GM18498 (cell line): ENCODE data around the gene SMPD3.

Experiments used
- ATAC-seq: cut with Tn5 transposase; IDR thresholded peaks from one replicate; pipeline ENCODE4 v1.9.1; 2021; ENCODE audit warnings: mild to moderate bottlenecking, moderate library complexity; ENCODE audit not compliant: unreplicated experiment

SMPD3 gene

DNA sequence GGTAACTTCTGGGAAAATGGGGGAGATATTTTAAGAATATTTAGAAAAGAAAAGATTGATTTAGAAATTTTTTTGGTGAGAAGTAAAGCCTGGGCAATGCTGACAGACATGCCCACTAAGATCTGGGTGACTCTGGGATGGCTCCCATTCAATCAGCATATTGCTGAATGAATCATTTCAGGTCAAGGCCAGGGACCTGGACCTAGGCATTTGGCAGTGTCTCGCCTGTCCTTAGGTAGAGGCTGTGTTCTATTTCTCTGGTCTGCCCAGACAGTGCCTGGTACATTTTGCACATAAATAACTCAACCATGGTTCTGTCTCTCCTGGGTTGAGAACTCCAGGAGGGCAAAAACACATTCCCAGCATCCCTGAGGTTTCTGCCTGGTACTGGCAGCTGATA lies 39.9 kb downstream of the SMPD3 start:
- no peak for ATAC-seq

DNA sequence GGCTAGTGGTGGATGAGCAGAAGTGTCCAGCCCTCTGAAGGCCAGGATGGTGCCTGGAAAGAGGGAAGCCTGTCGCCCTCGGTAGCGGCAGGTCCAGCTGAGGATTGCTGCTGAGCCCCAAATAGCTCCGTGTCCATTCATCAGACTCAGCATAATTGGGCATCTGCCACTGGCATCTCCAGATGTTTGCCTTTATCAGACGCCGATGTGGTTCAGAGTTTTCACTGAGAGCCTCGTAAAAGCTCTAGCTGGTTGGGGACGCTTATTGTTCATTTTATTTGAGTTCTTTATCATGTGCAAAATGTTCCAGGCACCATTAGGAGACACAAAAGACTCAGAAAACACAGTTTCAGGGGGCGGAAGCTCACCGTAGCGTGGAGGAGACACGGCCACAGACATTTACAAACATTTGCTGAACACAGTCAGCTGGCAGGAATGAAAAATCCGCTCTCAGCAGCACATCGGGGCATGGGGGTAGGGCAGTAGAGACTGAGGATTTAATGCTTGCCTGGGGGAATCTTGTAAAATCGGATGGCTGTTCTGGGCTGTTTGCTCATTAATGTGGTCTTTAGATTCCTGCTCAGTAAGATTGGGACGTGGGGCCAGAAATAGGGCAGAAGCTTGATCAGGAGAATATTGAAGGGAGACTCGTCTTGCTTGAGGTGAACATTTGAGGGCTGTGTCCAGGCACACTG lies 41.7 kb downstream of the SMPD3 start:
- ATAC-seq = no peak

DNA sequence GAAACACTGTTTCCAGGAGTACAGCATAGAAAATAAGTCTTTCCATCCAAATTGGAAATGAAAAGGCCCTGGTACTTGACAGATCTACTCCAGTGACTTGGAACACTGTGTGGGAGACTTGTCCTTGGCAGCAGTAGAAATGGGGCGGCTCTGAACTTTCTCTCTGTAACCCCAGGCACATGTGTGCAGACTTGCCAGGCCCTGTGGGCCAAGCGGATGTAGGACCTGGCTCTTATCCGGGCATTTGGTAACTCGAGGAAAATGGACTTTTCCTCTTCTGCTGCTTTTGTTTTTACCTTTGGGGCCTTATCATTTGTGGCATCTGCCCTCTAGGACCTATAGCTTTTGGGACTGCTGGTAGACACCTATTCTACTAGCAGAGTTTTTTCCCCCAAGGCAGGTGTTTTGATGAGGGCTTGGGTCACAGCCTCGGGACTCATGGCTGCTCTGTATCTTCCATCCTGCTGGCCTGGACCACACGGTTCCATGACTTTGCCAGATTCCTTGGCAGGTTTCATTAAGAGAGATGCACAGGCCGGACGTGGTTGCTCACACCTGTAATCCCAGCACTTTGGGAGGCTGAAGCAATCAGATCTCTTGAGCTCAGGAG lies 43.5 kb downstream of the SMPD3 start:
- no peak for ATAC-seq

DNA sequence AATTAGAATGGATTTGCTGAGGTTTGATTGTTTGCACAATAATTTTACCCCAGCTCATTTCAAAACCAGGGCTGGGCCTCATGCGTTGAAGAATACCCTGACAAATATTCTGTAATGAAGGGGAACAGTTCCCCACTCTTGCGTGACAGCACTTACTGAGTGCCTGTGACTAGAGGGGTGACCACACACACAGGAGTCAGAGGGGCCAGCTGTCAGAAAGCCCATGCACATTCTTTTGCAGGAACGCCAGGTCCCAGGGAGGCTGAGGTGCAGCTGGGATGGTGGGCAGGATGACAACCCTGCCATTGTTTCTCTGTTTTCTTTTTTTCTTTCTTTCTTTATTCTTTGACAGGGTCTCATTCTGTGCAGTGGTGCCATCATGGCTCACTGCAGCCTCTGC lies 44.6 kb downstream of the SMPD3 start:
- no peak for ATAC-seq

GRCh38 chr16:68403177-68403576 lies 45.1 kb downstream of the SMPD3 start:
- ATAC-seq = no peak

GRCh38 chr16:68402748-68403040 lies 45.6 kb downstream of the SMPD3 start:
- no peak for ATAC-seq

DNA sequence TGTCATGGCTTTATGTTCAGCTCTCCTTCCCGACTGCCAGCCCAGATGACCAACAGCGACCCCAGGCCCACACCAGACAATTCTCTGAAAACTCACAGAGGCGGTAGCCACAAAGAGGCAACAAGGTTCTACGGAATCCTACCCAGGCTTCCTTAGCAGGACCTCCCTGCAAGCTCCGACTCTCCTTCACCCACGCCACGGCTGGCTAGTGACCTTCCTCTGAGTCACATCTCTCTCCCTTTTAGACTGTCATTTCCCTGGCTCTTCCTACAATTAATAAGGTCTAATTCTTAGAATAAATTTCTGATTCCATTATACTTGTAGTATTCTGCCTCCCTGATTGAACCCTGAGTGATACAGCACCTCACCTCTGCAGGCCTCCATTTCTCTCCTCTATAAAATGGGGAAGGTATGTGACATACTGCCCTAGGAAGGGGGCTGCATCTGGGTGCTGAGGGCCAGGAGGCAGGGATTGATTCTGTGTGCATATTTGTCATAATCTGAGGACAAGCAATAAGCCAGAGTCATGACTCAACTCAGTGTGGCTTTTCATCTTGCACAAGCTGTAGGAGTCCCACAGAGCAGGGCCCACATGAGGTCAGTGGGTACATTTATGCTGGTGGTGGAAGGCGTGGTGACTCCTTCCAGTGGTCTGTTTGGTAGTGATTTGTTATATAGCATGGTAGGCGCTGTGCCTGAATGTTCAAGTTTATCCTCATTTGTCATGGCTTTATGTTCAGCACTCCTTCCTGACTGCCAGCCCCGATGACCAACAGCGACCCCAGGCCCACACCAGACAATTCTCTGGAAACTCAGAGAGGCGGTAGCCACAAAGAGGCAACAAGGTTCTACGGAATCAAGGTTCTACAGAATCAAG lies 46.2 kb downstream of the SMPD3 start:
- no peak for ATAC-seq

DNA sequence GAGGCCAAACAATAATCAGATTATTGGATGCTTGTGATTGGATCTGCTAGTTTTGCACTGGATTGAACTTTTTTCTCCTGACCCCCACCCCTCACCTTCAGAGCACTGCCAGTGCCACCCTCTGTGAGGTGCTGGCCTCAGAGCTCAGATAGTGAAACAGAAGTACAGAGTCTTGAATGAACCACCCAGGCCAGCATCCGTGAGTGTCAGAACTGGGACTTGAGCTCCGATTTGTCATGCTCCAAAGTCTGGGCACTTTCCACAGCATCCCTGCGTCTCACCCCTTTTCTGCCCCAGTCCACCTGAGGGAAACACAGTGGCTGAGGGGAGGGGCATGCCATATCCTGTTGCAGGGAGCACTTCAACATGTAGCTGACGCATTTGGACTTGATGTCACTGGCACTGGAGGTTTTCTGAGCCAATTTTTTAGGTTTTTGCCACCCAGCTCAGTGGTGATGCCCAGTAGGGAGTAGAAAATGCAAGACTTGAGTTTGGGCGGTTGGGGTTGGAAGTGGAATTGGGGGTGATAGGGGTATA lies 47.3 kb downstream of the SMPD3 start:
- ATAC-seq = no peak

DNA sequence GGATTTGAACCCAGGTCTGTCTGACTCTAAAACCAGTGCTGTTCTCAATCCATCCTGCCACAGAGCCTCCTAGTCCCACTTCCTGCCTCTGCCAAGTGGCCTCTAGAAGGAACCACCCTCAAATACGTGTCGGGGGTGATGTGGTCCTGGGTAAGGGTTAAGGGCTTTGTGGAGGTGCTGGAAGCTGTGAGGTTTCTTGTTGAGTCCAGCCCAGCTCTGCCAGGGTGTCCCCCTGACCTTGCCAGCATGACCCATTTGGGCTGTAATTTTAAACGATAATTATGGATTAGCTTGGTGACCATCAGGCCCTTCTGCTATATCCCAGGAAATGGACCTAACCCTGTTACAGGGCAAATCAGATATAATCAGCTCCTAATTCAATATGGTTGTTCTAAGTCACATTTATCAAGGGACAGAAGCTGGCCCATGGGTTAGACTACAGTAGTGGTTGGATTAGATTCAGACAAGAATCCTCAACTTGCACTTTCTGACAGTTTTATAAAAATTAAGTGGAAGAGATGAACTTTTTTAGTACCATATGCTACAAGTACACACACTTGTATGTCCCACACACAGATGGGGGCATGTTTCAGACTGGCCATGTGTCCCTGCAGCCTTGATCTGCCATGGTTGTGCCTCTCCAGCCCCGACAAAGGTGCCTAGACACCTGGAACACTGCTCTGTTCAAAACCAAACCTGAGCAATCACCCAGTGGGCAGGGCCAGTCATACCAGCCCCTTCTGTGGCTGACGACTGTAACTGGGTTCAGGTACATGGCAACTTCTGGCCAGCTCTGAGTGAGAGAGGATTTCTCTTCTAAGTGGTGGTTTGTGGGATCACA lies 48.0 kb downstream of the SMPD3 start:
- no peak for ATAC-seq

- no peak for ATAC-seq
These were observed 48.9 kb downstream of the SMPD3 start for GRCh38 chr16:68399456-68399855.

GRCh38 chr16:68397710-68398201 lies 50.6 kb downstream of the SMPD3 start:
- ATAC-seq = no peak

GRCh38 chr16:68396481-68396880 lies 51.8 kb downstream of the SMPD3 start:
- no peak for ATAC-seq

GRCh38 chr16:68395815-68396214 lies 52.5 kb downstream of the SMPD3 start:
- ATAC-seq = no peak

DNA sequence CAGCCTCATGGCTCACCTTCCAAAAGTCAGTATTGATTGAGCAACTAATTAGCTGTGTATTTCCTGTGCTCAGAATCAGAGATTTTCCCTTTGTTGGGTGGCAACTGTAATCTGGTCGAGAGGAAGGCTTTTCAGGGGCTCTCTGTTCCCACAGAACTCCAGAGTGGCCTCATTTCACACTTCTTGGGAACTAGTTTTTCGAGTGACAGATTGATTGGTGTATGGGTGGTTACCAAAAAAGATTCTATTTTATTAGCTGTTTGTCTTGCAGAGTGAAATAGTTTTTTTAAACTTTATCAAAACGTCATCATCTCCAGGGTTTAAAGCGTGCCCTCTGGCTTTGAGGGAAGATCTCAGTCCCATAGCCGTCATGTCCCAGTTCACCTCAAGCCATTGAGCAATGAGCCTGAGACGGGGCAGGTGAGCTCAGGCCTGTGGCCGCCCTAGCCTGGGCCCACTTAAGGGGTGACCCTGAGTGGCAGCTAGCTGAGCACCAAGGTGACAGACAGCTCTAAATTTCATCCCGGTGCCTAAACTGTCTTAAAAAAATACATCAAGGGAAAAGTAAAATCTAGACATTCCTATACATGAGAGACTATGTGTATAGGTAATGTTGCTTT lies 53.0 kb downstream of the SMPD3 start:
- ATAC-seq = no peak

DNA sequence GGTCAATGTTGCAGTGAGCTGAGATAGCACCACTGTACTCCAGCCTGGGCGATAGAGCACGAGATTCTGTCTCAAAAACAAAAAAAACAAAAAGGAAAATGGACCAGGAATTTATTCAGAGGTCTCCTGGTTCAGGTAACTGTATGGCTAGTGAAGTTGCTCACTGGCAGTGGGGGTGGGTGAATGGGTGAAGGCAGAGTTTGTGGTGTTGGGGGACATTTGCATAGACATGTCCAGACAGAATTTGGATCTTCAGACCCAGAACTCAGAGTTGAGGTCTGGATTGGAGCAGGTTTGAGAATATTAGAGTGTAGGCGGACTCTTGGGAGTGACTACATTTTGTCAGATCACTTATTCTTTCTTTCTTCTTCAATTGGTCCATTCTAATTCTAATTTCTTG lies 55.0 kb downstream of the SMPD3 start:
- no peak for ATAC-seq

GRCh38 chr16:68389750-68390371 lies 58.4 kb downstream of the SMPD3 start:
- no peak for ATAC-seq

GRCh38 chr16:68389006-68389405 lies 59.3 kb downstream of the SMPD3 start:
- ATAC-seq = no peak

- no peak for ATAC-seq
These were observed 60.2 kb downstream of the SMPD3 start for GRCh38 chr16:68388124-68388523.

GRCh38 chr16:68387301-68387700 lies 61.0 kb downstream of the SMPD3 start:
- no peak for ATAC-seq

- ATAC-seq = no peak
These were observed 61.7 kb downstream of the SMPD3 start for GRCh38 chr16:68386628-68387027.
